ENCODE results near the gene ALDH8A1. TPM values are rescaled to one million over a fixed set of nuclear protein-coding genes. Genes with fewer than 3 reads are reported as not detected.
"Not testable (repeated sequence)": the region's sequence is repeated elsewhere in the genome, so short reads cannot be mapped to it uniquely, and the experiment has no call there.

The ALDH8A1 gene
- total RNA-seq, 2 donors from 2014 or later, result 0.53 to 0.64 TPM

- Histone ChIP-seq H3K9me3 (no peaks in the 10 kb centered on the region), H3K27ac (no peak overlapping the region), H3K4me1 (no peaks in the 10 kb centered on the region), H3K27me3 (no peaks in the 10 kb centered on the region), H3K9ac (ENCODE audit: low read depth in 2 of 2, low read length in 2 of 2) (no peak overlapping the region), H3K4me3 (no peak overlapping the region), H3K36me3 (no peaks in the 10 kb centered on the region)
- TF ChIP-seq, protein P1, sequence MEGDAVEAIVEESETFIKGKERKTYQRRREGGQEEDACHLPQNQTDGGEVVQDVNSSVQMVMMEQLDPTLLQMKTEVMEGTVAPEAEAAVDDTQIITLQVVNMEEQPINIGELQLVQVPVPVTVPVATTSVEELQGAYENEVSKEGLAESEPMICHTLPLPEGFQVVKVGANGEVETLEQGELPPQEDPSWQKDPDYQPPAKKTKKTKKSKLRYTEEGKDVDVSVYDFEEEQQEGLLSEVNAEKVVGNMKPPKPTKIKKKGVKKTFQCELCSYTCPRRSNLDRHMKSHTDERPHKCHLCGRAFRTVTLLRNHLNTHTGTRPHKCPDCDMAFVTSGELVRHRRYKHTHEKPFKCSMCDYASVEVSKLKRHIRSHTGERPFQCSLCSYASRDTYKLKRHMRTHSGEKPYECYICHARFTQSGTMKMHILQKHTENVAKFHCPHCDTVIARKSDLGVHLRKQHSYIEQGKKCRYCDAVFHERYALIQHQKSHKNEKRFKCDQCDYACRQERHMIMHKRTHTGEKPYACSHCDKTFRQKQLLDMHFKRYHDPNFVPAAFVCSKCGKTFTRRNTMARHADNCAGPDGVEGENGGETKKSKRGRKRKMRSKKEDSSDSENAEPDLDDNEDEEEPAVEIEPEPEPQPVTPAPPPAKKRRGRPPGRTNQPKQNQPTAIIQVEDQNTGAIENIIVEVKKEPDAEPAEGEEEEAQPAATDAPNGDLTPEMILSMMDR (IDR thresholded peaks at IDR 0.05), result no peak
- intact Hi-C loops (cut with DNase I), result no loop called here
- no peak for DNase-seq
Measured at GRCh38 chr6:134911547-134911946, 38.4 kb downstream of the ALDH8A1 start.

DNA sequence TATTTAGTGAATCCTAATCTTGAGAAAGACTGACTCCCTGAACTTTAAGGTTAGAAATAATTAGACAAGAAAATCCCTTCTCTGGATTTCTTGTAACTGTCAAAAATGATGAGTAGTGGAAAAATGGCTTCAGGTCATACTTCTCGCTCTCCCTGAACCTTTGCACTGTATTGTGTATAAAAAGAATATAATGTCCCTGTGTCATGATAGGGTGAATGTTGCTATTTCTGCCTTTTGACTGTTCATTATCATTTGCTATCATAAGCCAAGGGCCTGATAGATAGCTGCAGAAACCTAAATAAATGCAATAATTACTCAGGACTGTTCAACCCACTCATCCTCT is 39.3 kb downstream of the ALDH8A1 start:
- no peak overlapping the region for H3K27ac ChIP-seq
- intact Hi-C loops (cut with DNase I), result no loop called here

DNA sequence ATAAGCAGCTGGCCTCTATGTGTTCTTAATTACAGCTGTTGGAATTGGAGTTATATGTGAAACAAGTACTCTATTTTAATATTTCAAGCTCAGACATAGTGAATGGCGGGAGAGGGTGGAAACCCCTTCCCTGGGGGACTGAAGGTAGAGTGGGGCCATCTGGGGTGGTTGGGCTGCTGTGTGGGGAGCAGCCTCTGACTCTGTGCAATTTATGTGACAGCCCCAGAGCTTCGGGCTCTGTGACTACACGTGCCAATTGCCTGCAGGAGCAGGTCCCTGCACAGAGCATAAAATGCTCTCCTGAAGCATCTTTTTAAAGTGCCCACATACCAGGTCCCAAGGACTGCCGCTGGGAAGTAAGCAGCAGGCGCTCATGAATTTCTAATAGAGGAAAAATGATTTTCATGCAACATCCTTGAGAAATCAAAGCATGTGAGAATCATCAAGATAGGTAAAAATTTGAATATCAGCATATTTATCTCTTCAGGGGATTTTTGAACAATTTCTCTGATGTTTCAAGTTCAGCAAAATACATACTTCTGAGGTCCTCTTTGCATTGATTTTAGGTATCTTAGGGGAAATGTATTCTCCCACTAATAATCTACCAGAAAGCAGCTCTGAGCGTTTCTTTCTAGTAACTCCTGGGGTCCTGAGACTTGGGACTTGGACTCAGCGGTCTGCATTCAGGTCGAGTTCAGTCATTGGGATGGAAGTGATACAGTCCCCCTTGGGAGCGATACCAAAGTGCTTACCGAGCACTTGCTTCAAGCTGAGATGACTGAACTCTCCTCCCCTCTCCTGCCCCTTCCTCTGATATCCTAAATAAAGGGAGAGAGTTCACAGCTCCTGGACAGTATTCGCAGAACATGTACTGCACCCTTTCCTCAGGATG is 40.0 kb downstream of the ALDH8A1 start:
- no peak for DNase-seq

More for the DNA sequence above, 39.3 kb downstream of the ALDH8A1 start:
- no peaks in the 10 kb centered on the region for H3K9me3 ChIP-seq
- DNase-seq, result no peak
- no peak overlapping the region for H3K9ac ChIP-seq (ENCODE audit: low read depth in 2 of 2, low read length in 2 of 2)
- H3K4me1 ChIP-seq, result no peaks in the 10 kb centered on the region
- no peaks in the 10 kb centered on the region for H3K27me3 ChIP-seq
- no peaks in the 10 kb centered on the region for H3K36me3 ChIP-seq
- TF ChIP-seq, protein P1 (IDR thresholded peaks at IDR 0.05), result no peak
- H3K4me3 ChIP-seq, result no peak overlapping the region

GRCh38 chr6:134908906-134909516 is 40.9 kb downstream of the ALDH8A1 start:
- Histone ChIP-seq H3K4me1 (no peaks in the 10 kb centered on the region), H3K27me3 (no peaks in the 10 kb centered on the region), H3K36me3 (no peaks in the 10 kb centered on the region), H3K9me3 (no peaks in the 10 kb centered on the region), H3K27ac (no peak overlapping the region), H3K9ac (ENCODE audit: low read depth in 2 of 2, low read length in 2 of 2) (no peak overlapping the region), H3K4me3 (no peak overlapping the region)
- intact Hi-C loops (cut with DNase I), result no loop called here
- TF ChIP-seq, protein P1 (IDR thresholded peaks at IDR 0.05), result no peak
- DNase-seq, result peak; percentile 32

More for the DNA sequence above, 40.0 kb downstream of the ALDH8A1 start:
- TF ChIP-seq, protein P1 (IDR thresholded peaks at IDR 0.05), result no peak
- no peak overlapping the region for H3K27ac ChIP-seq
- no peak overlapping the region for H3K9ac ChIP-seq (ENCODE audit: low read depth in 2 of 2, low read length in 2 of 2)
- H3K27me3 ChIP-seq, result no peaks in the 10 kb centered on the region
- no peaks in the 10 kb centered on the region for H3K36me3 ChIP-seq
- intact Hi-C loops (cut with DNase I), result no loop called here
- no peaks in the 10 kb centered on the region for H3K4me1 ChIP-seq
- H3K9me3 ChIP-seq, result no peaks in the 10 kb centered on the region
- no peak overlapping the region for H3K4me3 ChIP-seq

DNA sequence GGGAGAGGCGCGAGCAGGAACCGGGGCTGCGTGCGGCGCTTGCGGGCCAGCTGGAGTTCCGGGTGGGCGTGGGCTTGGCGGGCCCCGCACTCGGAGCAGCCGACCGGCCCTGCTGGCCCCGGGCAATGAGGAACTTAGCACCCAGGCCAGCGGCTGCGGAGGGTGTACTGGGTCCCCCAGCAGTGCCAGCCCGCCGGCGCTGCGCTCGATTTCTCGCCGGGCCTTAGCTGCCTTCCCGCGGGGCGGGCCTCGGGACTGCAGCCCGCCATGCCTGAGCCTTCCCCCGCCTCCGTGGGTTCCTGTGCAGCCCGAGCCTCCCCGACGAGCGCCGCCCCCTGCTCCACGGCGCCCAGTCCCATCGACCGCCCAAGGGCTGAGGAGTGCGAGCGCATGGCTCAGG is 45.2 kb downstream of the ALDH8A1 start:
- H3K9ac ChIP-seq (ENCODE audit: low read depth in 2 of 2, low read length in 2 of 2); DNase-seq; H3K36me3 ChIP-seq; H3K27ac ChIP-seq; H3K4me3 ChIP-seq; H3K4me1 ChIP-seq; H3K9me3 ChIP-seq; intact Hi-C loops (cut with DNase I); H3K27me3 ChIP-seq: not testable (repeated sequence)

GRCh38 chr6:134903448-134903847 is 46.5 kb downstream of the ALDH8A1 start:
- H3K4me1 ChIP-seq, result no peaks in the 10 kb centered on the region
- no peak overlapping the region for H3K4me3 ChIP-seq
- TF ChIP-seq, protein P1 (IDR thresholded peaks at IDR 0.05), result no peak
- no peak for DNase-seq
- intact Hi-C loops (cut with DNase I), result no loop called here
- H3K27me3 ChIP-seq, result no peaks in the 10 kb centered on the region
- no peak overlapping the region for H3K9ac ChIP-seq (ENCODE audit: low read depth in 2 of 2, low read length in 2 of 2)
- no peak overlapping the region for H3K27ac ChIP-seq
- no peaks in the 10 kb centered on the region for H3K9me3 ChIP-seq
- H3K36me3 ChIP-seq, result no peaks in the 10 kb centered on the region

Measured in colonic mucosa (tissue), 4 donors.